LoVo (cell line): ENCODE measurements around the gene NPFFR1.
"Not testable (repeated sequence)": the region's sequence is repeated elsewhere in the genome, so short reads cannot be mapped to it uniquely, and the experiment has no call there.

Experiments
- DNase-seq: peaks from one replicate; pipeline ENCODE4 v3.0.0-alpha.2; 2016; ENCODE audit warnings: low spot score

NPFFR1 gene

GRCh38 chr10:70284542-70285475 is 1.0 kb upstream of the NPFFR1 start:
- DNase-seq = no peak

DNA sequence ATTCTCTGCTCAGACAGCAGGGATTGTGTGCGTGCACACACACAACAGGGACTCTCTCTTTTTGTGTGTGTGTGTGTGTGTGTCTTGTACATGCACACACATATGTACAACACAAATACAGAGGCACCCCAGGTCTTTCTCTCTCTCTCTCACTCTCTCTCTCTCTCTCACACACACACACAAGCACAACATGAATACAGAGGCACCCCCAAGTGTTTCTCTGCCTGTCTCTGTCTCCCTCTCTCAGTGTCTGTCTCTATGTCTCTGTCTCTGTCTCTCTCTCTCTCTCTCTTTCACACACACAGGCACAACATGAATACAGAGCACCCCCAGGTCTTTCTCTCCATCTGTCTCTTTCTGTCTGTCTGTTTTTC is 746 bp downstream of the NPFFR1 start:
- no peak for DNase-seq

DNA sequence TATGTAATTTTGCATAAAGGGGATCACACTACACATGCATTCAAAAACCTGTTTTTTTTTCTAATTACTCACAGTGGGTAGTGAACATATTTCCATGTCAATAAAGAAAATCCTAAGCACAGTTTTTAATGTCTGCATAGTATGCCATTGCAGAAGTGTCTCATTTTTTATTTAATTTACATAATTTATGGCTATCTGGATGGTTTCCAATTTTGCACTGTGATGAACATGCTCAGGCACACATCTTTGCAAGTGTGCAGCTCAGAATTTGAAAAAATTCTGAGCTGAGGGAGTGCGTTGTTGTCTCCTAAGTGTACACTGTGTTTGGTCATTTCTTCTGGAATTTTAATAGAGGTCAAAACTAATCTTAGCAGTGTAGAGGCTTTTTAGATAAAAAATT is 2.2 kb downstream of the NPFFR1 start:
- DNase-seq = no peak

DNA sequence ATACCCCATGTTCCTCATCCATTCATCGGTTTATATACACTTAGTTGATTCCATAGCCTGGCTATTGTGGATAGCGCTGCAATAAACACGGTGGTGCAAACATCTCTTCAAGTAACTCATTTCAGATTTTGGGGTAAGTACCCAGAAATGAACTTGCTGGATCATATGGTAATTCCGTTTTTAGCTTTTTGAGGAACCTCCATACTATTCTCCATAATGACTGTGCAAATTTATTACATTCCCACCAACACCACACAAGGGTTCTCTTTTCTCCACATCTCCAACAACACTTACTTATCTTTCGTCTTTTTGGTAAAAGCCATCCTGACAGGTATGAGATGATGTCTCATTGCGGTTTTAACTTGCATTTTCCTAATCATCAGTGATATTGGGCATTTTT is 3.7 kb downstream of the NPFFR1 start:
- no peak for DNase-seq

DNA sequence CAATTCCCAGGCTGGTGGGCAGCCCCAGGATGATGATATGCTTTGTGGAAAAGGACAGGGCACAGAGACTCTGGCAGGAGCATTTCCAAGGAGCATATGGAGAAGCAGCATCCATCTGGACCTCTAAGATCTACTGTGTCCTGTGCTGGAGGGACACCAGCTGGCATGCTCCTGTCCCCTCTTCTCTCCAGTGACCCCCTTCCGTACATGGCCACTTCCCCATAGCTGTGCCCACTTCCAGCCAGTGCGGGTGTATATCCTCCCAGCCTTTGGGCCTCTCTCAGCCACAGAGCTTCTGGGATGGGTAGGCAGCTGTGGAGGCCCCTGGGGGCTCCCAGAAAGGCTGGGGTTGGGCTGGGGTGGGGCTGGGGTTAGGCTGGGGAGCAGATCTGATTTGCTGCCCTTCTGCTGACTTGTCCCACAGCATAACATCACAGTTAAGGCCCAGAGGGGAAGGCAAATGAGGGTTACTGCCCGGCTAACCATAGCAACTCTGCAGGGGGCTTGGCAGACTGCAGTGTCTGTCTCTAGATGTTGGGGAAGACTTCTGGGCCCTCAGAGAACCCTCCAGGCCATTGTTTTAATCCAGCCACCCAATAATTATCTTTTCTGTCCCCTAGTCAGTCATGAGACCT is 6.3 kb downstream of the NPFFR1 start:
- no peak for DNase-seq

DNA sequence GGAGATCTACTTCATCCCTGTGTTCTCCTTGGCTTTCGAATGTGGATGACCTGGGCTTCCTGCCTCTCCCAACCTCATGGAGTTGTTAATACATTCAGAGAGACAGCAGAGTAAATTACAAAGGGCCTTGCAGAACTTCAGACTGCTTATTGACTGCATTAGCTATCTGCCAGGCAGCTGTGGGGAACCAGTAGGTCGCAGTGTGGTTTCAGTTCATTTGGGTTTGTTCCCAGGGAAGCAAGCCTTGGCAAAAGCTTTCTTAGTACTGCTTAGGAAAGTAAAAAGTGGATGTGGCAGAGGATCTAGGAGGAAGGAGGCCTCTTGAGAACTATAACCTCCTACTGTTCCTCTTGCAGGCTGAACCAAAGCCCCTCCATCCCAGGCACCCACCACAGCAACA is 9.2 kb downstream of the NPFFR1 start:
- DNase-seq = no peak

DNA sequence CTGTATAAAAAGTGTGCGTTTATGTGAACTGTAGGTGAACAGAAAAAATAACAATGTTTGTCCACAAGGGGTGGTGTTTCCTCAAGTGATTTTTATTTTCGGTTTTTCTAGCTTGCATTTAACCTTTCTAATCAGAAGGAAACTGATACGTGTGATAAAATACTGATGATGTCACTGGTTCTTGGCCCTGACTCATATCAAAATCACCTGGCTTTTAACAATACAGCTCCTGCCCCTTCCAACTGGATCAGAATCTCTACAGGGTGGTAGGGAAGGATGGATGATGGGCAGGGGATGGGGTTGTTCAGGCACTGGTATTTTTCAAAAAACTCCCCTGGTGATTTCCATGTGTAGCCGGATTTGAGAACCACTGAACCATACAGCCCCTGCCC is 10.9 kb downstream of the NPFFR1 start:
- peak; percentile 12 for DNase-seq

GRCh38 chr10:70271996-70272924 is 11.5 kb downstream of the NPFFR1 start:
- no peak for DNase-seq

GRCh38 chr10:70270952-70271351 is 12.9 kb downstream of the NPFFR1 start:
- no peak for DNase-seq

- DNase-seq = no peak
These were observed 14.1 kb downstream of the NPFFR1 start for GRCh38 chr10:70269741-70270140.

- DNase-seq = no peak
These were observed 15.4 kb downstream of the NPFFR1 start for GRCh38 chr10:70268376-70268775.

DNA sequence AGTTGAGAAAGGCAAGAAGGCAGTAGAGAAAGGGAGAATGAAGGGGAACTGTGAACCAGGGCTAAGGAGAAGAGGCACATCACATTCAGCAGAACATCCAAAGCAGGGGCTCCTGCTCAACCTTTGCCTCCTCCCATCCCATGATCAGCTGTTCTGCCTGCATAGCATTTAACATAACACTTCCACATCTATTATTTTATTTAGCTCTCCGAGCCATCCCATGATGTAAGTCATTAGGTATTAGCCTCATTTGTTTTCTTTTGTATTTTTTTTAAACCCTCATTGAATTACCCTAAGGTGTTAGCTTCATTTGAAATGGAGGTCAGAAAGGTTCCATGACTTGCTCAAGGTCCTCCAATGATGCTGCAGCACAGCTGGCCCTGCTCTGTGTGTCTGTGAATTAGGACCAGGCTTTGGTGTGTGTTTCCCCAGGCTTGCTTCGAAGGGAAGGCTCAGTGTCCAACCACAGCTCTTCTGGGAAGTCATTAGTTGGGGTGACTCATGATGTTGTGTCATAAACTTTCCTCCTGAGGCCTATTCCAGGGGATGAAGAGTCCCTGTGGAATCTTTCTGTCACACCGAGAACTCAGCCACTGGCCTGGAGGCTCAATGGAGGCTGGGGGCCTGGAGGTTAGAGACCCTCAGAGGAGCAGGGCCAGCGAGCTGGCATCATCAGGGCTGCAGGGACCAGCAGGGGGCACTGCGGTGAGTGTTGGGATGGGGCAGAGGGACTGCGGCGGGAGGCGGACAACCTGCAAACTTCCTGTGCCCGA is 16.5 kb downstream of the NPFFR1 start:
- DNase-seq = peak; percentile 84

- no peak for DNase-seq
These were observed 17.1 kb downstream of the NPFFR1 start for GRCh38 chr10:70266701-70267100.

DNA sequence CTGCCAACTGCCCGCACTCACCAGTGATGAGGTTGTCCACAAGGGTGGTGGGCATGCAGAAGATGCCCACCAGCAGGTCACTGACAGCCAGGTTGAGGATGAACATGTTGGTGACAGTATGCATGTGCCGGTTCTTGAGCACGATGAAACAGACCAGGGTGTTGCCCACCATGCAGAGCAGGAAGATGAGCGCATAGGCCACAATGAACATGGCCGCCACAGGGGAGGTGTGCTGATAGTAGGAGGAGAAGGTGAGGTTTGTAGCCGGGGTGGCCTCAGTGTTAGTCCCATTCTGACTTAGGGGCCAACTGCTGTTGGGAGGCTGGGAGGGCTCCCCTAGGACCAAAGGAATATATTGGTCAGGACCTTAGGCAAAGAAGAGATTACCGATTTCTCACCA is 17.7 kb downstream of the NPFFR1 start:
- DNase-seq = no peak

DNA sequence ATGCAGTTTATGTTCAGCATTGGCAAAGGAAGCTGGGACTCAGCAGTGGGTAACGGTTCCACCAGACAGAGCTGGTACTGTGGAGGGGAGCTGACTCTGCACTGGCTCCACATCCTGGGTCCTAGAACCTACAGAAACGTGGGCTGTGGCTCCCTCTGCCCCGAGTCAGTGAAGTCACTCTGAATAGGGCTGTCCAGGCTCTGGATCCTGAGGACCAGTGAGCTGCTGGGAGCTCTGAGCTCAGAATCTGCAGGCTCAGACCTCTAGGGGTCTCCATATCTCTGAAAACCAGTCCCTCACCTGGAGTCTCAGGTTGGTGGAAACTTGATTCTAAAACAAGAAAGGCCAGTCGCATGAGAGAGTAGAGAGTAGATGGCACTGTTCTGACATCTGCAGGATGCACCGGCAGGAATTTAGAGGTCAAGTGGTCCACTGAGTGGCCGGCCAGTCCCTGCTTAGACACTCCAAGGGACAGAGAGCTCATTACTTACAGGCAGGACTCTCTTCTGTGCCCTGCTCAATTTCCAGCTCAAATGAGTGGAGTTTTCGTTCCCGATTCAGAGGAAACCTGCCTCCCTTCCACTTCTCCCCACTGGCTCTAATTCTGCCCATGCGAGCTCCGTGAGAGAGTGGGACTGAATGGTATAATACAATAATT is 18.6 kb downstream of the NPFFR1 start:
- DNase-seq = no peak

DNA sequence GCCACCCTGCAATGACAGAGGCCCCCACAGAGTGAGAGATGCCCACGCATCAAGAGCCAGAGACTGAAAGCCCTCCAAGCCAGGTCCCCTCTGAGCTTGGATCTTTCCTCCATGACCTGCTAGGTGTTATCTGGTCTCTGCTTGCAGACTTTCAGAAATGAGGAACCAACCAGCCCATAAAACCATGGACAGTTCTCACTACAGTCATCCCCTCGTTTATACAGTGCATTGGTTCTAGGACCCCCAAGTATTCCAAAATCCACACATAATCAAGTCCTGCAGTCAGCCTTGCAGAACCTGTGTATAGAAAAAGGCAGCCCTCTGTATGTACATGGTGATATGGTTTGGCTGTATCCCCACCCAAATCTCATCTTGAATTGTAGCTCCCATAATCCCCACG is 23.1 kb downstream of the NPFFR1 start:
- no peak for DNase-seq

- no peak for DNase-seq
These were observed 23.5 kb downstream of the NPFFR1 start for GRCh38 chr10:70260259-70260658.

DNA sequence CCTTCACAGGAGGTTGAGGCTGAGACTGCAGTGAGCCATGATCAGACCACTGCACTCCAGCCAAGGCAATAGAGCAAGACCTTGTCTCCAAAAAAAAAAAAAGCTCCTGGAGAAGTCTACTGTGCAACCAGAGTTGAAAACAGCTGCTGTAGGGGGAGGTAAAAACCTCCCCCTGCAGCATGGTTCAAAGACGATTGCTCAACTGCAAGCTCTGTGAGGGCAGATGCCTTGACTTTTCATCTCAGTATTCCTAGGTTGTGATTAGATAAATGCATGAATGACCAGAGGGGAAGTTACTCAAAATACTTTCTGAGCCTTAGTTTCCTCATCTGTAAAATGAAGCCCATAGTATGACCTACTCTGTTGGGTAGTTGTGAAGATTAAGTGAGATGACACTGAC is 25.6 kb downstream of the NPFFR1 start:
- DNase-seq = no peak

DNA sequence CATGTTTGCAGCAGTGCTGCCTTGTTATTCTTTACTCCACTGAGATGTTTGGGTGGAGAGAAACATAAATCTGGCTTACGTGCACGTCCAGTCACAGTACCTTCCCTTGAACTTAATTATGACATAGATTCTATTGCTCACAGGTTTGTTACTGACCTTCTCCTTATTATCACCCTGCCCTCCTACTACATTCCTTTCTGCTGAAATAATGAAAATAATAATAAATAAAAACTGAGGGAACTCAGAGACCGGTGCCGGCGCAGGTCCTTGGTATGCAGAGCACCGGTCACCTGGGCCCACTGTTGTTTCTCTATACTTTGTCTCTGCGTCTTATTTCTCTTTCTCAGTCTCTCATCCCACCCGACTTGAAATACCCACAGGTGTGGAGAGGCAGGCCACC is 26.0 kb downstream of the NPFFR1 start:
- not testable (repeated sequence) for DNase-seq

- no peak for DNase-seq
These were observed 27.3 kb downstream of the NPFFR1 start for GRCh38 chr10:70256463-70256862.
